IPS DF 4.7 (cell line): ENCODE measurements around the gene PALMD.

Source experiments
- DNase-seq: peaks from one replicate; pipeline ENCODE4 v3.0.0-alpha.2; 2013; ENCODE audit warnings: low spot score; ENCODE audit errors: extremely low read depth

Gene PALMD

DNA sequence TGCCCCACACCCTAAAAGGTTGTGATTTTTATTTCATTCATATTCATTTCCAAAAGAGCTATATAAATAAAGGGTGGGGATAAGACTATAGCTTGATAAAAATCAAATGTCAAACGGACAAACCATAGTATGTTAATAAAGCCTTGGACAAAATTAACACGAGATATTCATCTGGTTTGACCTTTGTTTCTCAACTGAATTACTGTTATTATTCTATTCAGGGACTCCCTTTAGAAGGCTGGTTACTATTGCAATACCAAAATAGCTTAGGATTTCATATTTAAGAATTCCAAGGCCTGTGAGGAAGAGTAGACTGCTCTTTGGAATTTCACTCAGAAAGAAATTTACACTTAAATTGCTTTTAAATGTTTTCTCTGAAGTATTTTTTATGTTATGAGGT is 10.2 kb upstream of the PALMD start:
- no peak for DNase-seq

DNA sequence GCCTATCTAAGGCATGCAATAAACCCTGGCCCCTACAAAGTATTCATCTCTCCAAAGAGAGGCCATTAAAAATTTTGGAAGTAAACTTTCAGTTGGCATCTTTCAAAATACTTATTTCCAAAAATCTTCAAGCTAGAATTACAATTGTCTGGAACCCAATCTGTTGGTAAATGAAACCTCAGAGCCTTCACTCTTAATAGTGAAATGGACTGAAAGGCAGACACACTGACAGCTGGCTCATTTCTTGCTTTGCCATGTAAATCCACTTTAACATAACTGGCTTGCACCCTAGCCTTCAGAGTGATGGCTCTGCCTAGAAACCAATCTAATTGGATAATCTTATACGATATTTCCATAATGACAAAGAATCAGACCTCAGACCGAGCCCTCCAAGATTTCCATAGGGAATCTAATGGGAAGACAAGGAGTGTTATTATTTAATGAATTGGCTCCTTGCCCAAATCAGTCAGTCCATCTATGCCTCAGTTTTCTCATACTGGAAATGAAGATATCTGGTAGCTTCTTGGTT is 9.2 kb upstream of the PALMD start:
- no peak for DNase-seq

DNA sequence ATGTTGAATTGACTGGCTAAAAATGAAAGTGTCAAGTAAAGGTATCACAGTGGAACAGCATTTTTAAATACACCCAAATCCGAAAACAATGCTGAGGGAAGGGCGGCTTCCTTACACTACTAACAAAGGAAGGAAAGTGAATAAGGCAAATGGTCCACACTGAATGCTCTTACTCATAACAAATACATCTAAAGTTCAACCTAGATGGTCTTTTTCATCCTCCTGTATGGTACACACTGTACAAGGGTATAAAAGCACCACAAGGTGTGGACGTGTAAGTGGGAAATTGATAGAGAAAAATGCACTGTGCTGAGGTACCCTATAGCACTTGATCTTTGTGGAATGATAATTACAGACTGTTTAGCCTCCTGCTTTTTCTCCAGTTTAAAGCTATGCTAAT is 7.1 kb upstream of the PALMD start:
- DNase-seq: no peak

DNA sequence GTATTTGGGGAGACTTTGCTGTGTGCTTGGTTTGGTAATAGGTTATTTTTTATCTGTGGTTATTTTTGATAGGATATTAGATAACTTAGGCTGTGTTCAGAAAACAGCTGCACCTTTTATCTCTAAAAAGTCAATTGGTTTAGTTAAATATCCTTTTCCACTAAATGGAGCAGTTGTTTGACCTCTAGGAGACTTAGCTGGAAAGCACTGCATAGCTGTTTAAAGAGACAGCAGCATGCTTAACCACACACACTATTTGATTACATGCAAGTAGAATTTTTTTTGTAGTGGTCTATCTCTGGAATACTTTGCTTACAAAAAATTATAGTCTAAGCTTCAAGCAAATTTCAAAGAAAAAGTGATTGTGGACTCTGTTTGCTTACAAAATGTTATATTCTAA is 6.5 kb upstream of the PALMD start:
- DNase-seq: no peak

DNA sequence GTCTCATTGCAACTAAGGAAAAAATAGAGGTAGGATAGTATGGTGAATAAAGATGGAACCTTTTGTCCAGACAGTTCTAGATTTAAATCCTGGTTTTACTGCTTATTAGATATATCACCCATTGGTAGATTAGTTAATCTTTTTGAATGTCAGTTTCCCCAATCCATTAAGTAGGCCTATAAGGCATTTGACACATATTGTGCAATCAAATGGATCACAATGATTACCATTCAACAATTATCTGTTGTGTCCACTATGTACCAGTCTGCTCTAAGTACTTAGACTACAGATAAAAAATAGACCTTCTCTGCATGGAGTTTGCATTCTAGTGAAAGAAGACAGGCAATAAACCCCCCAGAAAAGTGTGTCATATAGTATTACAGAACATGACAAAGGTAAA is 6.0 kb upstream of the PALMD start:
- DNase-seq: no peak

DNA sequence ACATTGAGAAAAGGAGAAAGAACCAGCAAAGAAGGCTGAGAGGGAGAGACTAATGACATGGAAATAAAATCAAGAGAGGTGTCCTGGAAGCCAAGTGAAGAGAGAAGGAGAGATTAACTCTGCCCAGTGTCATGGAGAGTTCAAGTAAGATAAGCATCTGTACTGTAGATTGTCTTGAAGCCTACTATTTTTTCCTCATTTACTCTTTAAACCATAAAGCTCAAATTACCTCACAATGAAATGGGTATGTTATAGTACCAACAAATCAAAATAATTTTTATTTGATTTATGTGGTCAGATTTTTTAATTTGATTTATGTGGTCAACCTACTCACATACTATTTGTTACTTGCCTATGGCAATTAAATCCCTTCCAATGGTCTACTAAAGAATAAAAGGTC is 5.2 kb upstream of the PALMD start:
- DNase-seq: no peak

DNA sequence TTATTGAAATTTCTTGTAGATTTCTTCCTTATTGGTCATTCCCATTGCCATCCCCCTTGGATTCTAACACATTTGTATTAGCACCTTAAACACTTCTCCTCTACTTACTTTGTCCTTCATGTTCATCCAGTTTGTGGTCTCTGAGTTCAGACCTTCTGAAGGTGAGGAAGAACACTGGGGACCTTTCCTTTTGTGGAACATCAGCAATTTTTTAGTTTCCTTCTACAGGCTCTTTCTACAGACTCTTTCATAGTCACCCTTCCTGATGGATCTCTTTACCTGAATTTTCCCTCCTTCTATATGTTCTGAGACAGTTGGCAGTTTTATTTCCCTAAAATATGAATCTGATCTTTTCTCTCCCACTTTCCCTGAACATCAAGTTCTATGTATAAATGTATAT is 4.4 kb upstream of the PALMD start:
- DNase-seq: no peak

DNA sequence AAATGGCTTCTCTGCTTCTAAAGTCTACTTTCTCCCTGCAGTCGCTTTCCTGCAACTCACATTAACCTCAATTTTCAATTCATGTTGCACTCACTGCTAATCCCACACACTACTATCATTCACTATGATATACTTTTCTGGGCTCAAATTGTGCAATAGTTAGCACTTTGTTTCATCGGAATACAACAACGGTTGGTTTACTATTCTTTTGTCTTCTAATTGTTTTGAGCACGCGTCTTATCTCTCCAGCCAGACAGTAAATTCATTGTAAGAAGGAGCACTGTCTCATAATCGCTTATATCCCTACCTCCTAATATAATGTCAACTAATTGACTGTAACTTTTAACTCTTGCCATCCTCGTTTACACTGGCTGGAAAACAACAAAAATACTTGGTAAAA is 3.9 kb upstream of the PALMD start:
- no peak for DNase-seq

DNA sequence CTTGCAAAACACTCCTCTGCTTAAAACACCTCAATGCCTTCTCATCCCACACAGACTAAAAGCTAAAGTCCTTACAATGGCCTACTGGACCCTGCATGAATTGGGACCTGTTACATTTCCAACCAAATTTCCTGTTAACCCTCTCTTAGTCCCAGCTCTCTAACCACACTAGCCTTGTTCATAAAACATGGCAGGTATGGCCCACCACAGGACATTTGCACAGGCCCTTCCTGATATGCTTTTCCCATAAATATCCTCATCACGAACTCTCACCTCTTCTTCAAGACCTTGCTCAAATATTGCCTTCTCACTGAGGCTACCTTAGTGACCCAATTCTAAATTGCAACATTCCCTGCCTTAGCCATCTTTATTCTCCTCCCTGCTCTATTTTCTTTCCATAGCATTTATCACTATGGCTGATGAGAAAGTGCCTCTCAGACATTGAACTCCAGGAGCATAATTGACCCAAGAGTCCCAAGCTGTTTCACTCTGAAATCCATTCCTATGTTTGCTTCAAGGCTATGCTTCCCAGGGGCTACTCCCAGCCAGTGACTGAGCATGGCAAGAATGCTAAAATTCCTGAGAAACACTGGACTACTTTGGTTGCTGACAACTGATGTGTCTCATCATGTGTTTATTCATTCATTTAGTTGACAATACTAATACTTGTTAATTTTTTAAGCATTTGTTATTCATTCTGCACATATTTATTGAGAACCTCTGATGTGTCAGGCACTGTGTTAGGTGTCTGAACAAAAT is 2.7 kb upstream of the PALMD start:
- DNase-seq: no peak

DNA sequence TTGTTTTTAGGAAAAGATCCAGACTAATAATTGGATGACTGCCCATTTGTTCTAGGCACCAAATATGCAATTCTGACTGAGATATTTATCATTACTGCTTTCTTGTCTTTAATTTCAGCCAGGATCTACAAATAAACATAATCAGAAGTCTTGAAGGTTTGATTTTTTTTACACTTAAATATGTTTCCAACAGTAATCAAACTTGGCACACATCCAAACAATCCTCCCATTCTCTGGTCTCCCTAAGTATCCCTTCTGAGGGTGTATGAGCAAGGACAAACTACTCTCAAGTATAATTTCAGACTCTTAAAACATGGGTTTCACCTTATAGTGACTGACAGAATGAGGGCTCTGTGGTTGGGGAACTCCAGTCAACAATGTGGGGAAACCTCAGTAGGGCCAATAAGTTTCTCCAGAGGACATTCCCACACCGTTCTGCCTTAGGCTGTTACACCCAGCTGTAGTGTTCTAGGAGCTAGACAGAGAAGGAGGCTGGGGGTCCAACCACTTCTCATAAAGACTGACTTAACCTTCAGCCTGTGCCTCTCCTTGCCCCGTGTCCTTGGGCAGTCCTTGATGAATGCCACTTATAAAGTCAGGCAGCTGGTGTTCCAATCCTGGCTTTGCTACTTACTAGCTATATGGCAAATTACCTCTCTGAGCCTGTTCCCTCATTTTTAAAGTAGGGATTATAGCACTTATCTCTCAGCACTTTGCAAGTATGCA is 1.5 kb upstream of the PALMD start:
- no peak for DNase-seq

DNA sequence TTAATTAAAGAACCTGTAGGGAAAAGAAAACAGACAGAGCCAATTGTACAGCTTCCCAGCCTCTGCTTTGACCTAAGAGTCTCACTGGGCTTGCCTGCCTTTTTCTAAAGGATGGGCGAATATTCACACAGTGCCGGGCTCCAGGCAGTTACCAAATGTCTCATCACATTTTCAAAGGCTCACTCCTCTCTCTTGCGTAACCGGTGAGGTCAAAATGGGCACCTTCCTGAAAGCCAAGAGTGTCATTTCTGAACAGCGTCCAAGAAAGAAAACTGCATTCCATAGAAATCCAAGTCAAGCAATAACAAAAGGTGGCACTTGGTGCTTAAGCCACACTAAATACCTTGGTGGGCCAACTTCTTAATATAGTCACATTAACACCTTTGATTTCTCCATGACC is 710 bp upstream of the PALMD start:
- DNase-seq: no peak

DNA sequence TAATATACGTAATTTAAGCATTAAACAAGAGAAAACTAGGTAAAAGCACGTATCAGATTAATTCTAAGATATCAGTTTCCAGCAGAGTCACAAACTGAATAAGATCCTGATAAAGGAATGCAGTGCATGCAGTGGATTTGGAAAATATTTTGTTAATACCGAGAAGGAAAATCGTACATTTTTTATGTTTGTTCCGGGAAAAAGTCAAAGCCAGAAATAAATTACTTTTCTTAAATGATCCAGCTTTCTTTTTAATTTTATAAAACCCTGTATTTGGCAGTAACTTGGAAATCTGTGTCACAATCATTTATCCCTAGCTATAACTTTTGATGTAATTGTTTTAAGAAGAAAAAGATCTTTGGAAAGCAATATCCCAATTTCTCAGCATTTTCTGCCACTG is 955 bp downstream of the PALMD start:
- no peak for DNase-seq

DNA sequence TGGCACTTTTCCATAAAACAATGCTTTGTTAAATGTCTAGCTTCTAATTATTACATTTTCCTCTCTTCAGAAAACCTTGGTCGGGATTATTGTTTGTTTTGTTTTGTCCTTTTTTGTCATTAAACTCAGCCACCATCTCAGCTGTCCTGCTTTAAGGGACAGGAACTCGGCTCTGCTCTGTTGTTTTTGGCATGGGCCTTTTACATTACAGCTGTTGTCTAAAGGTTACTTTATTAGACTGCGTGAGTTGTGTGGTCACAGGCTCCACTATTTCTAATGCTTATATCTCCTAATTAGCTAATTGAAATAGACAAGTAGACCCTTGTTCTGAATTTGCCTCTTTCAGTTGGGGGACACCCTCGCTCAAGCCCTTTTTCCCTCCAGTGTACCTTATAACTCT is 1.6 kb downstream of the PALMD start:
- DNase-seq: no peak

DNA sequence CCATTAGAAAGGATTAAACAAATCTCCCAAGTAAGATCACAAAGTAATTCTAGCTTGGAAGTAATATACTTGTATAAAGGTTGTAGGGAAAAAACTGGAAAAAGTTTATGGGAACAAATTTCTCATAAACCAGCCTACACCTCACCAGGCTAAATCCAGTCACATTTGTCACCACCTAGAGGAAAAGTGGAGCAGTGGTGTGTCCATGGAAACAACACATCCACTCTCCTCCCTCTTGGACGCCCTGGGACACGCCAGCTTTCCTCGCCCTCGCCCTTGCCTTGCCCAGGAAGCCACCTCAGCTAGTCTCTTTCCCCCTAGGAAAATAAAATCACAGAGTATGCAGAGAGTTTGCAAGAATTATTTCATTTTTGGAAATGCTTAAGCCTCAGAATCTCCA is 2.2 kb downstream of the PALMD start:
- DNase-seq: no peak

DNA sequence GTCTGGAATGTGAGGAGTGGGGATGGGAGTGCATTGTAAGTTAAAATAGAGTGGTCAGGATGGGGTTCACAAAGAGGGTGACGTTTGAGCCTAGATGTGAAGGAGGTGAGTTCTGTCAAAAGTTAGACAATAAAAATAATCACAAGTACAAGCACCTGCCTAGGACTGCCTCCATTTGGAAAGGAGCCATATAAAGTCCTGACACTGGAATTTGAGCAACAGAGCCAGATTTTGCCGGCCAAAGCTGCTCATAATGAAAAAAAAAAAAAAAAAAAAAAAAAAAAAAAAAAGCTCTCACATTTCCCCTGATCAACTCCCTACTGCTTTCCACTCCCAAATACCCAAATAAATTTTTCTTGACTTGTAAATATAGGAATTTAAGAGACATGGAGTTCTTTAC is 4.1 kb downstream of the PALMD start:
- DNase-seq: no peak

DNA sequence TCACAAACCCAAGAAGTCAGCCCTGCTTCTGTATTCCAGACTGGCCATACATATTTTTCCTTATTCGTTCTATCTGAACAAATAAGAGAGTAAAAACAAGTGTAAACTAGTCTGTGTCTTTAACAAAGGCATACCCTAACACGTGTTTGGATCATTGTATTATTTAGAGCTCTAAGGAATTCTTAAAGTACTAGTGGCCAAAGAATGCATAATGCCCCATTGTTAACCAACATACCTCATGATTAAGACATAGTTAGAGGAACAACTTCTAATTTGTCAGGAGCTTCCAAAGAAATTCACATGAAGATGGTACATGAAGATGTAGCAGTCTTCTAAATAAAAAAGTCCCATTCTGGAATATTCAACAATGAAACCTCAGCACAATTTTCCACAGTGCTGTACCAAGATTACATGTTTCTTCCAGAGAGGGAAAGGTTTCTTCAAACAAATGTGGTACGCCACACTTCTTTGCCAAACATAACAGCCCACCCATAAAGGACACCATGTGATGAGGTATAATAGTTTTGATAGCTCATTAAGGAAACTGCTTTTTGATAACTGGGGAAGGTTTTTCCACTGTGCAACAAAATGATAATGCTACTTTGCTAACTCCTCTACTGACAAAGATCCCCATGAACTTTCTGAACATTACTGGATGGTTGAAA is 5.0 kb downstream of the PALMD start:
- DNase-seq: no peak

DNA sequence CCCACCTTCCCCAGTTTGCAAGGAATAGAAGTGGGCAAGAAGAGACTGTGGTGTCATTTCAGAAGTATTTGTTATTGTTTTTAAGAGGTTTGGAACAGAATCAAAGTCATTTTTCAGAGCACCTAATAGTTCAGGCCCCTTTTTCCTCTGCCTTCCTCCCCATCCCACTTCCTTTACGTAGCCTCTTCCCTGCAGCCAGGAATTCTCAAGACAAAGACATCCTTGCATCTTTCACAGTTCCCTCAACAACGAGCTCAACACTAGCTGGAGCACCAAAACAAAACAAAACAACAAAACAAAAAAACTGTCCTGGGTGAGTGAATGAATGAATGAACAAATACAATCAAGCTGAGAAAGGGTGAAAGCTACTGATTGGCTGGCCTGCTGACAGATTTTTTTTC is 7.0 kb downstream of the PALMD start:
- DNase-seq: no peak

DNA sequence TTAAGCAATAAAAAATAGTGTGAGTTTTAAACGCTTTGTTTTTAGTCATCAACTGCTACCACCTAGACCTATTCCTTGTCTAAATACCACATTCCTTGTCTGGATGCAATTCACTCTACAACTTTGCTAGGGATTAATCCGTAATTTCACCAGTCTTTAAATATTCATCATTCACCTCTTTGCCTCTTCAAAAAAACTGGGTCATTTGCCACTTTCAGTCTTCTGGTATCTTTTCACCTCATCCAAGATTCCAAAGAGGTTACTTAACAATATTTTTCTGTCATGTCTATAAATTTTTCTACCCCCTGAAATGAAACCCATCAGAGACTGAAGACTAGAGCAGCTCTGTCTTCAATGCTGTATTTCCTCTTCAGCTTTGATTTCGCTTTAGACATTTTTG is 9.5 kb downstream of the PALMD start:
- DNase-seq: no peak

DNA sequence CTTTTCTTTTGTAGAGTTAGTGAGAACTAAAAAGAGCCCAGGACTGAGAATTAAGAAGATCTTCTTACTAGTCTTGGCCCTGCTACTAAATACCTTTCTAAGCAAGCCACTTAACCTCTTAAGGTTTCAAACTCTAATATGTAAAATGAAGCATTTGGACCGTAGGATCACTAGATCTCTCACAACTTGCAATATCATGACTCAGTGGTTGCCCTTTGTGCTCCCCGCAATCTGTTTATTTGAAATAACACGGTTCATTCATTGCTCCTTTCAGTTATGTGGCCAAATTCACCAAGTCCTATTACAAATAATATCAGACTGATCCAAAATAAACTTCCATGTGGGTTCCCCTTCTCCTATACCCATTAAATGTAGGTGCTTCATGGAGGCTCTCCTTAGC is 10.8 kb downstream of the PALMD start:
- DNase-seq: no peak

DNA sequence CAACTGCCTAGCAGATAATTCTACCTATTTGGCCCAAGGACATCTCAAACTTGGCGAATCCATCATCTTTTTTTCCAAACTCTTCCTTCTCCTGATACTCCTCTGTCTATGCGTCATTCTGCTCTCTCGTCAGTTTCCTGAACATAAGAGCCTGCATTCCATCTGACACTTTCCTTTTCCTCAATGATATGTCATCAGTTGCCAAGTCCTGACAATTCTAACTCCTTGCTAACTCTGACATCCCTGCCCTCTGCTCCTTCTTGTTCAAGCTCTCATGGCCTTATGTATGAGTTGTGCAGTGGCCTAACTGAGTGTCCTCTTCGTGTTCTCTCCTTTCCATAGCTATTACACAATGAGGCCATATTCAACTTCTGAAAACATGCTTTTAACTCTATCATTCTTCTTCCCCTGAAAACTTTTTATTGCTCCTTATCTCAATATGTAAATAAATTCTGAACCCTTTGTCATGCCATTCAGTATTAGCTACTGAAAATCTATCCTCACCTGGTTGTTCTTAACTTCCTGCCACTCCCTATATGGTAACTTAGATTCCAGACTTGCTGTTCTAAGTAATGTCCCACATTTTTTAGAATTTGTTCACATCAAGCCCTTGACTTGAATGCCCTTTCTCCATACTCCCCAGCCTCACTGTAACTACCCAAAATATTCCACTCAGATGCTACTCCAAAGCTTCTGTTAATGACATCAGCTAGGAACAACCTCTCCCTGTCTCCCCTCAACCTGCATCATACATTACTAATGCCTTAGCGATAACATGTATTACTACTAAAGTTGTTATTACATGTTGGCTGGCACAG is 11.5 kb downstream of the PALMD start:
- DNase-seq: no peak

DNA sequence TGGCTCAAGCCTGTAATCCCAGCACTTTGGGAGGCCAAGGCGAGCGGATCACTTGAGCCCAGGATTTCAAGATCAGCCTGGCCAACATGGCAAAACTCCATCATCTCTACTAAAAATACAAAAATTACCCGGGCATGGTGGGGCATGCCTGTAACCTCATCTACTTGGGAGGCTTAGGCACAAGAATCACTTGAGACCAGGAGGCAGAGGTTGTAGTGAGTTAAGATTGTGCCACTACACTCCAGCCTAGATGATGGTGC is 12.0 kb downstream of the PALMD start:
- no peak for DNase-seq

DNA sequence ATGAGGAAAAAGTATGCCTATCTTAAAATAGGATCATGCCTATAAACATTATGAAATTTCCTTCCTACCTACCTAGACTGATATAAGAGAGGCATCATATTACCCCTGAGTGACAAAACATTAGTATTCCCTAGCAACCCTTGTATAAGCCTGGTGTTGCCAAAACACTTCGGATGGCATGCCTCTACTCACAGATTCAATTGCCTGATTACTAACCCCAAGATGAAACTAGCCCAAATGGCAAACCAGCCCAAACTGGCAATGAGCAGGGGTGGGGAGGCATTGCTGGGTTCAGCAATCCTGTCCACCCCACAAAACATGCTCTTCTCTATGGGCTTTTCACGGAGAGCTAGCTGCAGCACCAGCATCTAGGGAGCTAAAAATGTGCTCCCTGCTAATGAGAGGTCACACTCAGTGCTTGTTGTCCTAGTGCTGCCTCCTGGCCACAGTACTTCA is 13.9 kb downstream of the PALMD start:
- DNase-seq: no peak
